ENCODE results near the gene LHX8.
"Not testable (repeated sequence)": the region's sequence is repeated elsewhere in the genome, so short reads cannot be mapped to it uniquely, and the experiment has no call there.

Gene LHX8

DNA sequence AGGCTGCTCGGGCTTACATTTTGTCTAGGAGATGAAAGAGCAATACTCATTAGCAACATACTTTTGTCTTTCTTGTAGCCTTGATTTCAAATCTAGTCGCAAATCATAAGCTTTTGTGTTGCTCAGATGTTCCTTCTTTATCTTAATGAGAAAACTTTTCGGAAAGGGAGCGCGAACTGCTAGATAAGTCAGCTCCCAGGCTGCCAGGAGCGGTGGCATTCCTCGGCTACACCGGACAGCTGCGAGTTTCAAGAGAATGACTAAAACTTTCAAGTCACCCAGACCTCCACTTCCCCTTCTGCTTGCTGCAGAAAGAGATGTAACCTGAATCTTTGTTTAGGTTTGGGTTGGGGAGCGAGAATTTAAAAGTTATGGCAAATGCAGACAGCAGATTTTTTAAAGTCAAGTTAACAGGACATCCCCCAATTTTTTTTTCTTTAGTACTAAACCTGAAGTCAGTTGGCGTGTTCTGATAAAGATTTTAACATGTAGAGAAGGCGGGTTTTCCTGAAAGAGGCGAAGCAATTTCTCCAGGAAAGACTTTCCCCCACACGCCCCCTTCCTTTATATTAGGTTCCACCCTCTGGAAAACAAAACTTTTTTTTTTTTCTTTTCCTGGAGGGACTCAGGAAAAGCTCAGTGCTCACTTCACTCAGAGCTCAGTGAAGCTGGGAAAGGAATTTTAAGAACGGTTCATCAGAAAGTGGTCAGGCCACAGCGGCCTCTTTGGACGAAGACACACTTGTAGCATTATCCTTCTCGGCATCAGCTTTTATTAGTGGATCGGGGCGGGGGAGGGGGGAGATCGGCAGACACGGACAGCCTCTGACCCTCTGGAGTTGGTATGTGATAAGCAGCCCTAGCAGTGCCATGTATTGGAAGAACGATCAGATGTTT lies at the start of gene LHX8:
Gene LHX8 (plus strand): TSS at position 639 of the 897 bp plus-strand sequence. CDS start 2,227 bp downstream, outside the sequence.
- no peak for DNase-seq (ENCODE audit: low read depth, low spot score)

DNA sequence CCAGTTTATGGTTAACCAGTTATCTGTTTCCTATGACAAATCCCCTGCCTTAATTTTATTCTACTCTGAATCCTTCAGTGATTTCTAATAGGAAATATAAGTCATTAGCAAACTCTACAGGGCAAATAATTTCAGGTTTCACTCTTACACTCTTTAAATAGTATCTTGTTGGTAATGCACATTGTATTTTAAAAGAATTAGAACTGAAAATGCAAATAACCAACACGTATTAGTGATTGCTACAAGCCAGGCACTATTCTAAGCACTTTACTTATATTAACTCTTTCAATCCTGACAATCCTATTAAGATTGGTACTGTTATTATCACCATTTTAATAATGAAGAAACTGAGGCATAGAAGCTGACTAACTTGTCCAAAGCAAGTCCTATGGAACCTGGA lies 48.3 kb upstream of the LHX8 start:
- no peak for DNase-seq (ENCODE audit: low read depth, low spot score)

DNA sequence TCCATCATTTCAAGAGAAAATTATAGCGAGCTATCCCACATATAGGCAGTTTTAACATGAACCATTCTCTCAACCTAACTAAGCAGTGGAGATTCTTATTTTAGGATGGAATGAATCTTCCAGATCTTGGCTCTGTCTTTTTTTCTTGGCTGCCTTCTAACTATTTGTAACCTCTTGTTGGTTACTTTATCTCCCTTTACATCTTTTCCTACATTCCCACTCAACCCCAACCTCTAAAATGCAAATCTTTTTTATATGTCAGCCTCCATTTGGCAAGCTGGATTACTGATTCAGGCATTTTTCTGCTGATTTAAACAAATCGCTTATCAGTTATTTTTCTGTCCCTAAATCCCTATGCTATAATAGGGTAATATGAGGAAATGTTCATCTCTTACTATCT lies 46.9 kb upstream of the LHX8 start:
- no peak for DNase-seq (ENCODE audit: low read depth, low spot score)

DNA sequence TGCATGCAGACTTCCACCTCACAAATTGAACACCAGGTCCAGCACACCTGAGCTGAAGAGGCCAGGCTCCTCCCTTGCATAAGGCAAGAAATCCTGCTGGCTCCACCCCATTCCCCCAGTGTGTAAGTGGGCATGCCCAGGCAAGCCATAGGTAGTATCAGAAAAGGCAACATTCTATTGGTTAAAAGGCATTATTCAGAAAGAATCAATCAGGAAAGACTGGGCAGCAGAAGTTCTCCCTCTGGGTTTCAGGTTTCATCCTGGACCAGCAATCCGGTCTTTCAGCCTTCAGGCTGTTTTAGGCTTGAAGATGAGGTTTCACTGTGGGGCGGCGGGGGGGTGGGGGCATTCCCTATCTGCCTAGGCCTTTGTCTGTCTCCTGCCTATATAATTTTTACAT lies 42.0 kb upstream of the LHX8 start:
- no peak for DNase-seq (ENCODE audit: low read depth, low spot score)

DNA sequence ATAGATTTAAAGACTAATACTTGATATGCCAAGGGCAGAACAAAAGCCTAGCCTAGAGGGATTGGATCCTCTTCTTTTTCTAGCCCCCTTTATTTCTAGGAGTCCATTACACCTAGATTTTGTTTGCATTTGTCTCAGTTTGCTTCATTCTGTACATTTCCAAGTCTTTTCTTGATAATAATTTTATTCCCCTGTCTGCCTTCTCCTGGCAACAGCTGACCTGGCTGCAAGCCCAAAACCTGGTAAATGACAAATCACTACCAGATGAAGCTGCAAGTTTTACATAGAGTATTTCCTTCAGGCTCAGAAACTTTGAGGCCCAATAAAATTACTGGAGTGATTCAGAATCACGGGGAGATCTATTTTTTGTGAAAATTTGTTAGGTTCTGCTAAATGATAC lies 36.5 kb upstream of the LHX8 start:
- DNase-seq (ENCODE audit: low read depth, low spot score) = no peak

DNA sequence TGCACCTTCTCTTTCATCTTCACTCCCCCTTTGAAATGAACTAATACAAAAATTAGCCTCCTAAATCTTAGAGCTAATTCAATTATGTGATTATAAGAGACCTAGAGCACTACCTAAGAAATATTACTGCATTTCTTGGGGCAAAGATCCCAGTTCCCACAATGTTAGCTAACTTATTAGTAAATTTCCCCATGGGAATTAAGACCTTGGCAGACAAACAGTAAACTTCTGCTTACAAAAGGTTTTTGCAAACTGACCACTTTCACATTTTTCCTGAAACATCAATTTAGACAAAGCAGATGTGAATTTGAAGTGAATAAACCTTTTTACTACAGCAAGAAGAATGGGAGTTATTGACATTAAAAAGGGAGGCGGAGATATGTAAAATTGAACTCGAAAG lies 34.6 kb upstream of the LHX8 start:
- no peak for DNase-seq (ENCODE audit: low read depth, low spot score)

DNA sequence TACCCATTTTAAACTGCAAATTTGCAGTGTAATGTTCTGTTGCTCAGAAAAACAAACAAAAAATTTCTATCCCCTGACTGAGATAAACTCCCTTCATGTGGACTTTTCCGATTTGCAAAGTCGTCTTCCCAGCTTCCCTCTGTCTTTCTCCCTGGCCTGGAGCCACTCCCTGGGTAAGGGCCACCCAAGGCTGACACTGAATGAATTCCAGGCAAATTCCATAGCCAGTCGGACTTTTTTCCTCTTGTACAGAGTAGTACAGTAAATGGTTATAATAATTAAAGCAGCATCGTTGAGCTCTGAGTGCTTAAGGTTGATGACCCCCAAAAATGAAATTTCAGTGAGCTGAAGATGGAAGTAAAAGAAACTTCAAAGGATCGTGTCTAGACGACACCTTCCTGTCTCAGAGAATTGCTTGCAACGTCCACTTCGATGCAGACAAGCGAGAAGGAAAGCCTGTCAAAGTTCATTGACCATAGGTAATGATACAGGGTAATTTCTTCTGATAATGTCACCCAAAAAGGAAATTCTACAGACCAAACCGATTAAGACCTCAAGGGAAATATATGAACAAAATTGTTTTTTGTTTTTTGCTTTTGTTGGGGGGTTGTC lies 33.6 kb upstream of the LHX8 start:
- DNase-seq (ENCODE audit: low read depth, low spot score) = no peak

DNA sequence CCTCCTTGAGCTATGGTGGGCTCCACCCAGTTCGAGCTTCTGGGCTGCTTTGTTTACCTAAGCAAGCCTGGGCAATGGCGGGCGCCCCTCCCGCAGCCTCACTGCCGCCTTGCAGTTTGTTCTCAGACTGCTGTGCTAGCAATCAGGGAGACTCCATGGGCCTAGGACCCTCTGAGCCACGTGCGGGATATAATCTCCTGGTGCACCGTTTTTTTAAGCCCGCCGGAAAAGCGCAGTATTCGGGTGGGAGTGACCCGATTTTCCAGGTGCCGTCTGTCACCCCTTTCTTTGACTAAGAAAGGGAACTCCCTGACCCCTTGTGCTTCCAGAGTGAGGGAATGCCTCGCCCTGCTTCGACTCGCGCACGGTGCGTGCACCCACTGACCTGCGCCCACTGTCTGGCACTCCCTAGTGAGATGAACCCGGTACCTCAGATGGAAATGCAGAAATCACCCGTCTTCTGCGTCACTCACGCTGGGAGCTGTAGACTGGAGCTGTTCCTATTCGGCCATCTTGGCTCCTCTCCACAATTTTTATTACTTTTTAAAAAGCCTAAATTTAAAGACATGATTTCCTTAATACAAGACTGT lies 21.7 kb upstream of the LHX8 start:
- DNase-seq (ENCODE audit: low read depth, low spot score) = not testable (repeated sequence)

DNA sequence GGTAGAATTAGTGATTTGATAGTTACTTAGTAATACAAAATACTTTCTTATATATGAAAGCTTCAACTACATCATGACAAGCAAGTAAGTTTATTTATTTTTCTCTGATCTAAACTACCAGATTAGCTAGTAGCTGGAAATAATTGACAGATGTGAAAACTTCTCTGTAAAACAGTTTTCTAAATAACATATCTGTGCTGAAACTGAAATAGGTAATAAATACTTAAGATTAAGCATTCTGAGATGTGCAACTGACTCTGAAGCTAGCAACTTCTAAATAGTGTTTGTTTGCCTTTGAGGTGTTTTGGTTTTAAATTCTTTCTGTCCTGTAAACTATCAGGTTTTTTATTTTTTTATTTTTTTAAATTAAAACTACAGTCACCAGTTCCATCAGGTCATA lies 18.5 kb upstream of the LHX8 start:
- no peak for DNase-seq (ENCODE audit: low read depth, low spot score)

DNA sequence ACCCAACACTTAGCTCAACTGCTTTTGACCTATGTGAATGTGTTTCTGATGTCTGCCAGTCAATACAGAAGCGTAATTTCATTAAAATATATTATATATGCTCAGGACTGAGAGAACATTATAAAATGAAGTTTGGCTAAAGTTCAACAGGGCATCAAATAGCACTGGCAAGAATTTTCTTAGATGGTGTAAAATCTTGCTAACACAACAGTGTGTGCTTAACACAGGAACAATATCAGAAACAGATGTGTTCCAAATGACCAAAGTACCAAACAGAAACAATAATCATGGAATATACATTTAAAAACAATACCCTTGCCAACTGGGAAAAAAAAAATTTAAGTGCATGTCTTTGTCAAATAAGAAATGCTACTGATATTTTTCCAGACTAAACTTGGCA lies 10.4 kb upstream of the LHX8 start:
- no peak for DNase-seq (ENCODE audit: low read depth, low spot score)

DNA sequence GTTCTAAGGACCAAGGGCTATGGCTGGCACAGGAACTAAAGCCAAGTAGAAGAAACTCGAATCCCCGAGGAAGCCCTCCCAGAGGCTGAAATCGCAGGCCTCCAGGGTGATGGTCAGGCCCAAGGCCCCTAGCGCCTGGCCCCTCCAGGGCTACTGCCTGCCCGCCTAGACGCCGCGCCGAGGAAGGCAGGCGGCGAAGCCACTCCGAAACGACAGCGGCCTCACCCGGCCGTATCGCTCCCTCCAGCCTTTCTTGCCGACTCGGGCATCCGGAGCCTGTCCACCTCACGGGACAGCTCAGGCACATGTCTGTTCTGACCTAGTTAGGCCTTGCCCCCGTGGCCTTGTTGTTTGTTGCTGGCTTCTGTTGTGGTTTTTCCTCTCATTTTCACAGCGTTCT lies 9.7 kb upstream of the LHX8 start:
- DNase-seq (ENCODE audit: low read depth, low spot score) = no peak

DNA sequence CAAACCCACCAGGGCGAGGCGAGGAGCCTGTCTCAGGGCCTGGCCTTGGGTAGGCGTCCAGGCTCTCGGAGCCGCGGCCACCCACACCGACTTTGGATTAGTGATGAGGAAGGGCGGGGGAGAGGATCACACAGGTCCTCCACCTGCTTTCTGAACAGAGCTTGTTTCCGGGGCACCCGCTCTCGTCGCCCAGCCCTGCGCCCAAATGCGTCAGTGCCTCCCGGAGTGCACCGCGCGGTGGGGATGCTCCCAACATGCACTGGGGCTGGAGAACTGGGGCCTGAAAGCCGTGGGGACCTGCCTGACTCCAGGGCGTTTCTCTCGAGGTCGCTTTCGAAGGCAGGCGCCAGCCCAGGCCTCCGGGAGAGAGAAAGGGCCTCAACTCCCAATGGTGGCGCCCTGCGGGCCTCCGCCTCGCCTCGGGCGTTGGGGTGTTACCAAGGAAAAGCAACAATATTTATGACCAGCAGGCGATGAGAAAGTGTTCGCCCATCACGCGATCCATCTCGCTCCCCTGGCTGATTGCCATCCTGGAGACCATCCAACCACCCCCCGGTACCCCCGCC lies 8.9 kb upstream of the LHX8 start:
- DNase-seq (ENCODE audit: low read depth, low spot score) = no peak

DNA sequence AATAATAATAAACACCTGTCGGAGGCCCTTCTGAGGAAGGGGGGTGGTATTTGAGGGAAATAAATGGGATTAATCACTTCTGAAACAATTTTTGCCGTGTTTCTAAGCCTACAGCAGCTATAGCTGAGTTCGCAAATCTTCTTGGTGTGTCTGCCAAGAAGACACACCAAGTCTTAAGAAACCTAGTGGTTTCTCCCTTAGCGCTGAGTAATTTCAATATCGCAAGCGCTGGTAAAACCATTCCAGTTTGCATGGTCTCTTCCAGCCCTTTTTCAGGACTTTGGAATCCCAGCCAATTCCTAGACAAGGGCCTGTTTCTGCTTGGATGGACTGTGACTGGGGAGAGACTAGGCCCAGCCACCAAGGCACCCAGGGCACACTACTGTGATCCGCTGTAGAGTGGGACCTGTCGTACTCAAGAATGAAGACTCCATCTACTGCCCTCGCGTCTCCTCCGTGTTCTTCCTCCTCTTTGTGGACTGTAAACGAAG lies 7.5 kb upstream of the LHX8 start:
- no peak for DNase-seq (ENCODE audit: low read depth, low spot score)

DNA sequence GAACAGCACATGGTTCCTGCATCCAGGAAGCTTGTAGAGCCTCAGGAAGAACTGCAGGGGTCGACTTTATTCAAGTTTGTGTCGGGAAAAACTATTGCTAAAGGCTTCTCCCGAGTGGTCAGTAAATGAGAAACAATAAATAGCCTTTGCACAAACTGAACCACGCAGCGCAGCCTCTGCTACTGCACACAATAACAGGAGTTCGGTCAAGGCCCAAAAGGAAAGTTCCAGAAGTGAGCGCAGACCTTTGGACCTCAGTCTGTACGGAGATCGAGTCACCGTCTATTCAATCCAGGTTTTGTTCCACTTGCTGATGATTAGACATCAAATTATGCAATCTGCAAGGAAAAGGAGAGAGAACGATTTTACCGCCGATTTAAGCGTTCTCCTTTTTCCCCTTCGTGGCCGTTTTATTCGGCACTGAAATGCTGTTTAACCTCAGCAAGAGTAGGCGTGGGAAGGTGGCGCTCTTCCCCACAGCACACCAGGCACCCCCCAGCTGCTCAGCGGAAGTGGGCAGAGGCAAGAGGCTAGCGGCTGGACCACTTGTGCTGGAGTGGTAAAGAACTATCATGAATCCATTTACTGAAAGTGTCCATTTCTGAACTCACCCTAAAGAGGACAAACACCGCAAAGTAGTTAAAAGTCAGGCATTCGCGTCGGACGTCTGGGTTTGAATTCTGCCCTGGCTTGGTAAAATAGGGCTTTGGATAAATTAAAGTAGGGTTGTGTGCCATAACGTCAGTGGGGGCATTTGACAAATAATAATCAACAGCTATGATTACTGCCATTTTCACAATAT lies 6.1 kb upstream of the LHX8 start:
- DNase-seq (ENCODE audit: low read depth, low spot score) = no peak

DNA sequence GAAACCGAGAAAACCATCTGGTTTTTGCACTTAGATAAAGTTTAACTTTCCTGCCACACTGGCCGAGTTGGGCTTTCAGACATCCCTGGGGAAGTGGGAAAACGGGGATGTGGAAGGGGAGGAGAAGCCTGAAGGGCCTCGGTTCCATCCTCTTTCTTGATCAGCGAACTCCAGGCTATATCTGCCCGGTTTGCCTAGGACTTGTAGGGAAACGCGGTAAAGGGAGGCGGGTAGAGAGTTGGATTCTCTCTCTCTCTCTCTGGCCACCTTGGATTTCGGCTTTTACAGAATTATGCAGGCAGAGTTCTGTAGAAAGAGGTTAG lies 4.6 kb upstream of the LHX8 start:
- DNase-seq (ENCODE audit: low read depth, low spot score) = no peak

DNA sequence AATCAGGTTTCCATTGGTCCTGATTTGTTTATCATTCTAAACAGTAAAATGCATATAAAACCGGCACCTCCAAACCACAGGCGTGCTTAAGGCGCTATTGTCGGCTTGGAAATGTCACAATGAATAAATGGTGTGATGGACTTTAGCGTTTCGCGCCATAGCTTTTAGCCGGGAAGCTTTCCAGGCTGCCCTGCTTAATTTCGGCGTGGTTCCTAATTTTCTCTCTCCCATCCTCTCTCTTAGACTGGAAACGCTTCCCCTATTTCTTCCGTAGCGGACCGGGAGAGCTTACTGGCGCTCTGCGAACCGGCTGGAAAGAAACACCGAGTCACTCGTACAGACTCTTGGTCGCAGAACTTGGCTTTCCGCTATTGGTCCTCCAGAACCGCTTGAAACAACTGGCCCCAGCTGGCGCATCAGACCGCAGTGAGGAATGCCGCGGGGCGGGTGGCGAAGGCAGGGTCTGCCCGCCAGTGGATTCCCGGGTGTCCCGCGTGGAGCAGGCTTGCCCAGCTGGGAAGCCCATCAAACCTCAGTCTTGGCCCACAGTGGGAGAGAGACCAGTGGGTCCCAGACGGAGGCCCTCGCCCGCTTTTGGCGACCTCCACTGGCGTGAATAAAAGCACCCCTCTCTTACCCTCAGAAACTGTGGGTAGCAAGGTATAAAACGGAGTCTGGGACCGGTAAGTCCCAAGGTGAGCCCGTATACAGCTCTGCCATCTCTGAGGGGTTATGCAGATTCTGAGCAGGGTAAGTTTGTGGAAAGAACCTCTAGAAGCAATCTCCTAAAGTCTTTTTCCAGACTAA lies 4.0 kb upstream of the LHX8 start:
- no peak for DNase-seq (ENCODE audit: low read depth, low spot score)

DNA sequence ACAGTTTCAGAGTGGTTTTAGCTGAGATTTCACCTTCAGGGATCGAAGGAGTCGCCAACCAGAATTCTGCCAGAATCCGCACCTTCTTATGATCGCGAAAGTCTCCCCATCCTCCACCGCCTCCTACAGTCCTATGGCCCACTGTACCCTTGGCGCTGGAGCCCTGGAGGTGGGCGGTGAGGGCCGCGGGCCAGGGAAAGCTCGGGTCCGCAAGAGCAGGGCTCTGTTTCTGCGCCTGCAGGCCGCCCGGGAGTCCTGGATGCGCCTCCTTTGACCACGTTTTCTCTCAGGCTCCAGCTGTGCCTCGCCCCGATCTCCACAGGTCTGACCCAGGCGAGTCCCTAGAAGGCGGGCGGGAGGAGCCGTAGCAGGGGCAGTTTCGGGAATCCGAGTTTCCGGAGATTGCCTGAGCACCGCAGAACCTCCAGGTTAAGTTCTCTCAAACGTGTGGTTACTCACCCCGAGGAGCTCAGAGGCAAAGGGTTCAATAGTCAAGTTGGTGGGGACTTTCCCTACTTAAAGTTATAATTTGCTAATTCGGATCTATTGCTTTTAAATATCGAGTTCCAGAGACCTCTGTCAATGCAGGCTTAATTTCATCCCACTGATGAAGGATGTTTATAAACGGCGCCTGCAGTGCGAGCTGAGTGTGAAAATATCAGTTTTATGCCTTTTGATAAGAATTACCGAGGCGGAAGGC lies 3.2 kb upstream of the LHX8 start:
- DNase-seq (ENCODE audit: low read depth, low spot score) = no peak

DNA sequence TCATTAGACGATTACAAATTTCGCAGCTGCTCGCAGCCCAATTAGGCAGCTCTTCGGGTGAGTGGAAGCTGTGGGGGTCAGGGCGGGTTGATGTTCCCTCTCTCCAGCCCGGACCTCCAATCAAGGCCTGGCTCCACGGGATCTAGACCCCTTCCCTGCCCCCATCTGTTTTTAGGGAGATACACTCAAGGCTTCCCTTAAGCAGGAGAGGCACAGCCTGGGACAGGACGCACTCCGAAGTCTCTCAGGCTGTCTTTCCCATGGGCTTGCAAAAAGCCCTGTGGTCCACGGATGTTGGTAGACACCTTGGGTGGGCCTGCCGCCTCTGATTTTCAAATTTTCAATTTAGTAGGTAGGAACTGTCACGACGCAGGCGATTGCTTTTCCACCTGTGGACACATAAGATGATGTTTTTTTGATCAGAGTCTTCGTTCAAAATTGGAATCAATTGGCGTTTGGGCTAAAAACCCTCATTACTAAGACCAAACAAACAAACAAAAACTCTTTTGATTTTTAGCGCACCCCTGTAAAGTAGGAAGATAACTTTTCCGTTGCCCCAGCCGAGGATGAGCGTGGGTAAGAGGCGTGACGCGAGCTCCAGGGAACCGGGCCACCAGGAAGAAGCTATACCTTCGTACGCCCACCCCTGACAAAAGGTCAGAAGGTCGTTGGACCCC lies 2.5 kb upstream of the LHX8 start:
- no peak for DNase-seq (ENCODE audit: low read depth, low spot score)

DNA sequence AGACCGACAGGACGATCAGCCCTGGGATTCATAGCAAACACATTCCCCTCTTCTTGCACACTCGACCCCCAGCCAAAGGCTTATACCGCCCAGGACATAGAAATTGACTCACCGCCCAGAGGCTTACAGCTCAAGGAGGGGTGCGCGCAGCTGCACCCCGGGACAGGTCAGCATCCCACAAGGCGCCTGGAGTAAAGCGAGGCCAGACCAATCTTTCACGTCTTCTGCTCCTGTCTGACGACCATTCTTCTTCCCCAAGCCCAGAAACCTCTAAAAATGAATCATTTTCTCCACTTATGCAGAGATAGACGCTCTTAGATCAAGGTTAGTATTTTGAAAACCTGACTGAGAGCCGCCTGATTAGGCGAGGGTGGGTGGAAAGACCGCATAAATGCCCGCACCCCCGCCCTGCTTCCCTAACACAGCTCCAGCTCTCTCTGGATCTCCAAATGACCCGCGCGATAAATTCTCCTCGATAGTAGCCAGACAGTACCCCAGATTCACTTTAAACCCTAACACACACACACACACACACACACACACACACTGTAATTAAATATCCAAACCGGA lies 1.9 kb upstream of the LHX8 start:
- DNase-seq (ENCODE audit: low read depth, low spot score) = no peak

All from smooth muscle cell of the brain vasculature (primary cell).